IPS-18c (cell line): Measurements from ENCODE around the gene ABCC8.

ENCODE experiments used
- H3K4me3 ChIP-seq: 2 replicates; pipeline ENCODE4 v1.7.0; 2013; ENCODE audit warnings: low read depth, mild to moderate bottlenecking, low read length, moderate library complexity; ENCODE audit not compliant: insufficient read depth
- H3K9me3 ChIP-seq: one replicate; pipeline ENCODE4 v1.6.1; 2013; ENCODE audit warnings: mild to moderate bottlenecking, low read length, moderate library complexity; ENCODE audit not compliant: control insufficient read depth, insufficient read depth

Gene ABCC8

GRCh38 chr11:17389957-17390649 lies 86.5 kb downstream of the ABCC8 start:
- Histone ChIP-seq H3K9me3 (no peaks in the 10 kb centered on the region), H3K4me3 (peak overlapping the region; percentile 67; the same call in 1 of the 2 replicates)

- Histone ChIP-seq H3K9me3 (no peaks in the 10 kb centered on the region), H3K4me3 (peak overlapping the region; percentile 67; the same call in 1 of the 2 replicates)
These were observed 87.3 kb downstream of the ABCC8 start for GRCh38 chr11:17389211-17389956.

- peak within 1 kb of the TSS; percentile 67; the same call in 1 of the 2 replicates for H3K4me3 ChIP-seq
- no peaks in the 10 kb centered on the region for H3K9me3 ChIP-seq
These were observed 87.9 kb downstream of the ABCC8 start, which contains the start of gene KCNJ11 for GRCh38 chr11:17388609-17389210. TSS of gene KCNJ11 (minus strand) at chr11:17388659. CDS start at chr11:17388091, 568 bp downstream.

GRCh38 chr11:17387811-17388210 lies 88.8 kb downstream of the ABCC8 start:
- Histone ChIP-seq H3K4me3 (no peak overlapping the region), H3K9me3 (no peaks in the 10 kb centered on the region)

GRCh38 chr11:17387254-17387653 lies 89.4 kb downstream of the ABCC8 start:
- H3K9me3 ChIP-seq: no peaks in the 10 kb centered on the region

GRCh38 chr11:17386331-17387084 lies 90.1 kb downstream of the ABCC8 start:
- Histone ChIP-seq H3K4me3 (no peak overlapping the region), H3K9me3 (no peaks in the 10 kb centered on the region)

More at GRCh38 chr11:17387254-17387653, 89.4 kb downstream of the ABCC8 start:
- no peak overlapping the region for H3K4me3 ChIP-seq

GRCh38 chr11:17385926-17386325 lies 90.7 kb downstream of the ABCC8 start:
- no peak overlapping the region; the same call in 1 of the 2 replicates for H3K4me3 ChIP-seq
- H3K9me3 ChIP-seq: no peaks in the 10 kb centered on the region

- no peaks in the 10 kb centered on the region for H3K9me3 ChIP-seq
- H3K4me3 ChIP-seq: no peak overlapping the region
These were observed 91.2 kb downstream of the ABCC8 start for GRCh38 chr11:17385492-17385891.

GRCh38 chr11:17384002-17384511 lies 92.6 kb downstream of the ABCC8 start:
- no peaks in the 10 kb centered on the region for H3K9me3 ChIP-seq
- H3K4me3 ChIP-seq: no peak overlapping the region

GRCh38 chr11:17383461-17383860 lies 93.2 kb downstream of the ABCC8 start:
- no peaks in the 10 kb centered on the region for H3K9me3 ChIP-seq
- H3K4me3 ChIP-seq: no peak overlapping the region

GRCh38 chr11:17382046-17382728 lies 94.5 kb downstream of the ABCC8 start:
- H3K9me3 ChIP-seq: no peaks in the 10 kb centered on the region
- H3K4me3 ChIP-seq: no peak overlapping the region

GRCh38 chr11:17381156-17381555 lies 95.5 kb downstream of the ABCC8 start:
- H3K9me3 ChIP-seq: no peaks in the 10 kb centered on the region
- H3K4me3 ChIP-seq: no peak overlapping the region

- H3K9me3 ChIP-seq: no peaks in the 10 kb centered on the region
- no peak overlapping the region for H3K4me3 ChIP-seq
These were observed 97.1 kb downstream of the ABCC8 start for GRCh38 chr11:17379383-17380180.

- no peaks in the 10 kb centered on the region for H3K9me3 ChIP-seq
- H3K4me3 ChIP-seq: no peak overlapping the region
These were observed 98.0 kb downstream of the ABCC8 start for GRCh38 chr11:17378655-17379054.

- no peak overlapping the region for H3K4me3 ChIP-seq
- H3K9me3 ChIP-seq: peaks cover 6% of the 10 kb centered on the region
These were observed 100.2 kb downstream of the ABCC8 start for GRCh38 chr11:17376493-17376892.

GRCh38 chr11:17375547-17375946 lies 101.1 kb downstream of the ABCC8 start:
- peaks cover 6% of the 10 kb centered on the region for H3K9me3 ChIP-seq
- no peak overlapping the region for H3K4me3 ChIP-seq
